HG02763 (cell line): Measurements from ENCODE around the gene PRRG3.
A peak's percentile ranks its signal among the peaks of the same experiment; 100 is the strongest.

Source experiments
- ATAC-seq: cut with Tn5 transposase; IDR thresholded peaks from one replicate; pipeline ENCODE4 v1.9.1; 2021; ENCODE audit warnings: mild to moderate bottlenecking, moderate library complexity; ENCODE audit not compliant: unreplicated experiment

PRRG3 gene

GRCh38 chrX:151741606-151742005 lies 46.3 kb downstream of the PRRG3 start:
- no peak for ATAC-seq

DNA sequence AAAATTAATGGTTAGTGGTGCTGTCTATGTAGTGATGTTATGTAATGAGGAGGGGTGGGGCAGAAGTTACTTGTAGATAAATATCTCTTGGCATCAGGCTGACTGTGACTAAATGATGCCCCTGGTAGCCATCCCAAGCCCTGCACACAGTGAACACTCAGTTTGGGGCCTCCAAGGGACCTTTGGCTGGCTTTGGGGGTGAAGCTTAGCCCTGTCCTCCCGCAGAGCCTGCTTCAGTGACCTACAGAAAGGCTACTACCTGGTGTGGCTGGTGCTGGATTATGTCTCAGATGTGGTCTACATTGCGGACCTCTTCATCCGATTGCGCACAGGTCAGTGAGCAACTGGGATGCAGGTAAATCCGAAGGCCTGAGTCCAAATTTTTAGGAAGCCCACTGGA lies 47.1 kb downstream of the PRRG3 start:
- ATAC-seq = no peak

DNA sequence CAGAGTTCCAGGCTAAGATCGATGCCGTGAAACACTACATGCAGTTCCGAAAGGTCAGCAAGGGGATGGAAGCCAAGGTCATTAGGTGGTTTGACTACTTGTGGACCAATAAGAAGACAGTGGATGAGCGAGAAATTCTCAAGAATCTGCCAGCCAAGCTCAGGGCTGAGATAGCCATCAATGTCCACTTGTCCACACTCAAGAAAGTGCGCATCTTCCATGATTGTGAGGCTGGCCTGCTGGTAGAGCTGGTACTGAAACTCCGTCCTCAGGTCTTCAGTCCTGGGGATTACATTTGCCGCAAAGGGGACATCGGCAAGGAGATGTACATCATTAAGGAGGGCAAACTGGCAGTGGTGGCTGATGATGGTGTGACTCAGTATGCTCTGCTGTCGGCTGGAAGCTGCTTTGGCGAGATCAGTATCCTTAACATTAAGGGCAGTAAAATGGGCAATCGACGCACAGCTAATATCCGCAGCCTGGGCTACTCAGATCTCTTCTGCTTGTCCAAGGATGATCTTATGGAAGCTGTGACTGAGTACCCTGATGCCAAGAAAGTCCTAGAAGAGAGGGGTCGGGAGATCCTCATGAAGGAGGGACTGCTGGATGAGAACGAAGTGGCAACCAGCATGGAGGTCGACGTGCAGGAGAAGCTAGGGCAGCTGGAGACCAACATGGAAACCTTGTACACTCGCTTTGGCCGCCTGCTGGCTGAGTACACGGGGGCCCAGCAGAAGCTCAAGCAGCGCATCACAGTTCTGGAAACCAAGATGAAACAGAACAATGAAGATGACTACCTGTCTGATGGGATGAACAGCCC lies 48.6 kb downstream of the PRRG3 start:
- no peak for ATAC-seq

- ATAC-seq = no peak
Observed at GRCh38 chrX:151745651-151746050, 50.4 kb downstream of the PRRG3 start.

DNA sequence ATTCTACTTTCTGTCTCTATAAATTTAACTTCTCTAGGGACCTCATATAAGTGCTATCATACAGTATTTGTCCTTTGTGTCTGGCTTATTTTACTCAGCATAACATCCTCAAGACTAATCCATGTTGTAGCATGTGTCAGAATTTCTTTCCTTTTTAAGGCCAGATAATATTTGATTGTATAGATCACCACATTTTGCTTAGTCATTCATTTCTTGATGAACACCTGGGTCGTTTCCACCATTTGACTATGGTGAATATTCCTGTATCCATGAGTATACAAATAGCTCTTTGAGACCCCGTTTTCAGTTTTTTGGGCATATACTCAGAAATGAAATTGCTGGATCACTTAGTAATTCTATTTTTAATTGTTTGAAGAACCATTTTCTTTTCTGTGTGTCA lies 51.2 kb downstream of the PRRG3 start:
- no peak for ATAC-seq

DNA sequence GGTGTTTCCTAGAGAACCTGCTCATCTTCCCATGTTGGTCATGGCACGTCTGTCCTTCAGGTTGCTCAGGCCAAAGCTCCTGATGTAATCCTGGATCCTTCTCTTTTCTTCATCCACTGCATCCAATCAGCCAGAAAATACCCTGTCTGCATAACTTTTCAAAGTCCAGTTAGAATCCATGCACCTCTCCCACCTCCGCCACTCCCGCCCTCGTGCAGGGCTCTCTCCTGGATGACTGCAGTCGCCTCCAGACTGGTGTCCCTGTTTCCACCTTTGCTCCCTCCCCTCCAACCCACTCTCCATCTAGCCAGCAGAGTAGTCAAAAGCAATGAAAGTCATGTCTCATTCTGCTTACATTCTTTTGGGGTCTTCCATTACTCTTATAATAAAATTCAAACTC lies 55.3 kb downstream of the PRRG3 start:
- ATAC-seq = no peak

DNA sequence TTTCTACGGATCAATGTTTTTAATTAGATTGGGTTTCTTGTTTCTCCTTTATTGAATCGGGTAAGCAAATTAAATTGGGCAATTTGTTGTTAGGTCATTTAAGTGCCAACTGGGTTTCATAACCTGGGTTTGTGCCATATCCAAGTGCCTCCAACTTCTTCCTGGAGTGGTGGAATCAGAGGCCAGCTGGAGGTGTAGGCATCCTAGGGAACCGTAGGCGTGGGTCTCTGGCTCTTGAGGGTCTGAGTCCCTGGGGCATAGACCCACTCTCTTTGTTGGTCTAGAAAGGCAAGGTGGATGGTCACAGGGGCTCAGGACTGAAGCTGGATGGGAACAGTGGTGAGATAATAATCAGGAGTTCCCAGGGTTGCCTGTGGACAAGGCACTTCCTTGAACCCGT lies 57.6 kb downstream of the PRRG3 start:
- ATAC-seq = no peak

- peak; percentile 58 for ATAC-seq
Observed at GRCh38 chrX:151753313-151754046, 58.2 kb downstream of the PRRG3 start.

- ATAC-seq = no peak
Observed at GRCh38 chrX:151754047-151754429, 58.8 kb downstream of the PRRG3 start.

DNA sequence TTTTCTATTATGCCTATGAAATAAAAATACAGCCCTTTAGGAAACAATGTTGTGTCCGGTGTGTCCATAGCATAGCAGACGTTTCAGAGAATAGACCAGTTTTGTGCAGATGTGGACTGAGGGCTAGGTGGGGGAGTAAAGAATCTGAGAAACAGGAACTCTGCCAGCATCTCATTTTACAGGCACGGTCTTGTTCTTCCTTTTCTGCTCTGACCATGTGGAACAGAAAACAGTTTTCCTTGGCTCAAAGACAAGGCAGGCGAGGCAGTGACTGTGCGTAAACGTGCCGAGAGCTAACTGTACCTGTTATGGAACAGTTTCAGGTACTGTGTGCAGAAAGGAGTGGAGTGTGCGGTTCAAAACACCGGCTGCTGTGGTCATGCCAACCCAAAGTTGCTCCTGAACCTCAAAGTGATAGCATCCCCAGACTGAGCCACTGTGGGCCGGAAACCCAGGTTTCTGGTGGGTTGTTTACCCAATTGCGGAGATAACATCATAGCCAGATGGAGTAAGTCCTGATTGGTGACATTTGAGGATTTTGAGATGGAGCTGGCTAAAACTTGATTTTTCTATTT lies 59.5 kb downstream of the PRRG3 start:
- no peak for ATAC-seq
